K562 (cell line): ENCODE results near the gene NOP10. TPM values are rescaled to one million over a fixed set of nuclear protein-coding genes. Genes with fewer than 3 reads are reported as not detected.
A peak's percentile ranks its signal among the peaks of the same experiment; 100 is the strongest.

Experiments
- CTCF ChIP-seq, 3 experiments: IDR thresholded peaks in 2 of 3; conservative IDR thresholded peaks in 1 of 3; 2 replicates each; pipeline ENCODE4 v1.5.1; 2011 to 2012; ENCODE audit warnings: low read length in 3 of 3, mild to moderate bottlenecking in 3 of 3, control low read depth in 2 of 3, improper control_type of control experiment in 1 of 3, inconsistent platforms in 1 of 3, low read depth in 1 of 3, mixed read lengths in 1 of 3, moderate library complexity in 1 of 3; ENCODE audit not compliant: insufficient read depth in 2 of 3
- E2F3 ChIP-seq: fragments of 250-450 bp; sonication (Bioruptor Pico); IDR thresholded peaks from 2 replicates; pipeline ENCODE4 v1.4.0; 2020; ENCODE audit warnings: mild to moderate bottlenecking
- EP300 ChIP-seq: IDR thresholded peaks from 2 replicates; pipeline ENCODE4 v1.6.1; 2012; ENCODE audit warnings: low read length, improper control_type of control experiment
- GMEB1 ChIP-seq: fragments of 250-450 bp; sonication (Bioruptor Pico); IDR thresholded peaks from 2 replicates; pipeline ENCODE4 v1.4.0; 2020; ENCODE audit warnings: mild to moderate bottlenecking
- HLTF ChIP-seq: fragments of 450-650 bp; IDR thresholded peaks from 2 replicates; pipeline ENCODE4 v1.6.1; 2016
- MLX ChIP-seq, 2 experiments: fragments of 450-650 bp in 1 of 2; sonication (generic) in 1 of 2; formaldehyde crosslinking; conservative IDR thresholded peaks; 2 replicates each; pipeline versions ENCODE4 v1.4.0 to v1.8.1; 2020 to 2022; ENCODE audit warnings: mild to moderate bottlenecking in 1 of 2, missing genetic modification reagents in 1 of 2
- NELFE ChIP-seq: IDR thresholded peaks from 2 replicates; pipeline ENCODE4 v1.6.1; 2011; ENCODE audit warnings: mild to moderate bottlenecking; ENCODE audit not compliant: insufficient read depth, insufficient read length
- NR1H2 ChIP-seq: sonication (generic); formaldehyde crosslinking; IDR thresholded peaks from 2 replicates; pipeline ENCODE4 v1.4.0; 2020; ENCODE audit warnings: mild to moderate bottlenecking, missing genetic modification reagents
- POLR2H ChIP-seq: IDR thresholded peaks from 2 replicates; pipeline ENCODE4 v1.6.1; 2016; ENCODE audit warnings: missing genetic modification characterization, low read depth, mild to moderate bottlenecking, control low read depth, missing compliant biosample characterization, moderate library complexity
- RCOR1 ChIP-seq, 2 experiments: IDR thresholded peaks; 2 replicates each; pipeline ENCODE4 v1.6.1; 2012; ENCODE audit warnings: low read depth in 2 of 2, low read length in 2 of 2, borderline replicate concordance in 1 of 2, improper control_type of control experiment in 1 of 2
- RFX1 ChIP-seq: fragments of 450-650 bp; IDR thresholded peaks from 2 replicates; pipeline ENCODE4 v1.6.1; 2016; ENCODE audit warnings: mild to moderate bottlenecking, moderate library complexity
- SFPQ ChIP-seq: fragments of 200-400 bp; formaldehyde crosslinking; IDR thresholded peaks from 2 replicates; pipeline ENCODE4 v1.6.1; 2017; ENCODE audit warnings: mild to moderate bottlenecking, low read depth, low read length, moderate library complexity
- SIN3B ChIP-seq: fragments of 450-650 bp; IDR thresholded peaks from 2 replicates; pipeline ENCODE4 v1.6.1; 2017; ENCODE audit warnings: low read depth, mild to moderate bottlenecking, moderate library complexity
- SNIP1 ChIP-seq: fragments of 450-650 bp; IDR thresholded peaks from 2 replicates; pipeline ENCODE4 v1.7.1; 2017; ENCODE audit warnings: low read depth, mild to moderate bottlenecking
- SRSF3 ChIP-seq: fragments of 200-400 bp; formaldehyde crosslinking; IDR thresholded peaks from 2 replicates; pipeline ENCODE4 v1.6.1; 2016; ENCODE audit warnings: mild to moderate bottlenecking, low read length, moderate library complexity; ENCODE audit not compliant: insufficient read depth
- SUPT5H ChIP-seq: fragments of 450-650 bp; IDR thresholded peaks from 2 replicates; pipeline ENCODE4 v1.6.1; 2016
- TCF7 ChIP-seq: sonication (generic); IDR thresholded peaks from 2 replicates; pipeline ENCODE4 v1.6.1; 2016; ENCODE audit warnings: antibody characterized with exemption, borderline replicate concordance
- THAP7 ChIP-seq: fragments of 250-450 bp; sonication (Bioruptor Pico); IDR thresholded peaks from 2 replicates; pipeline ENCODE4 v1.5.0; 2021
- ZNF3 ChIP-seq: fragments of 250-450 bp; sonication (Bioruptor Pico); IDR thresholded peaks from 2 replicates; pipeline ENCODE4 v1.5.0; 2021; ENCODE audit warnings: mild to moderate bottlenecking, moderate library complexity
- ZNF699 ChIP-seq: fragments of 250-450 bp; sonication (Bioruptor Pico); IDR thresholded peaks from 2 replicates; pipeline ENCODE4 v1.8.0; 2021; ENCODE audit warnings: mild to moderate bottlenecking, moderate library complexity; ENCODE audit not compliant: insufficient replicate concordance
- ZNF77 ChIP-seq: fragments of 250-450 bp; sonication (Bioruptor Pico); IDR thresholded peaks from 2 replicates; pipeline ENCODE4 v1.5.0; 2020
- polyA plus RNA-seq, 8 experiments: library from polyadenylated mRNA; depleted of rRNA in 4 of 8; stranded (reverse) in 5 of 8; unstranded in 3 of 8; fragments of >200 nt; fragmentation: Nextera tagmentation in 2 of 8; fragmentation: Illumina TruSeq in 1 of 8; extraction: Ambion mirVana in 2 of 8; extraction: Trizol in 1 of 8; gene quantifications; 2 replicates each; pipeline versions ENCODE4 v1.2.1 to v1.2.3, GENCODE V29; 2011 to 2014; ENCODE audit warnings: inconsistent platforms in 1 of 8, missing spikeins in 1 of 8
- total RNA-seq, 7 experiments: library from RNA; depleted of rRNA in 6 of 7; stranded (reverse); fragments of >200 nt in 6 of 7; fragmentation: Illumina TruSeq in 2 of 7; extraction: Trizol in 2 of 7; gene quantifications; 2 replicates each; pipeline versions ENCODE4 v1.2.1 to v1.2.3, GENCODE V29; 2011 to 2021; ENCODE audit warnings: low replicate concordance in 1 of 7

NOP10 gene
- total and polyA plus RNA-seq, 9 of the 15 experiments (the other 6 are each of a cell fraction or from before 2014, with no cell fraction given): 250 to 1,663 (median 449) TPM

- TF ChIP-seq CTCF (IDR thresholded peaks at IDR 0.05 in 2 of 3, conservative IDR thresholded peaks at IDR 0.05 in 1 of 3; ENCODE audit: insufficient read depth in 2 of 3, low read depth in 1 of 3, low read length in 3 of 3) (peak; percentile 94 to 97 (median 94)), SFPQ (no peak), EP300 (no peak), ZNF699 (CRISPR knock-in tag) (no peak), SIN3B (peak; percentile 64), RCOR1 (IDR thresholded peaks at IDR 0.05; ENCODE audit: borderline replicate concordance in 1 of 2, low read depth in 2 of 2, low read length in 2 of 2) (peak in 1 of 2 experiments; percentile 55; a peak in 2 of 4 replicates), NR1H2 (CRISPR knock-in tag) (no peak), SUPT5H (peak; percentile 84), SNIP1 (no peak), NELFE (no peak), E2F3 (no peak), GMEB1 (CRISPR knock-in tag) (0 out of 2 replicates have a peak, but pooled peaks have one; percentile 9), TCF7 (no peak), POLR2H (tag) (no peak), SRSF3 (no peak), ZNF3 (CRISPR knock-in tag) (no peak), HLTF (no peak), THAP7 (CRISPR knock-in tag) (no peak), RFX1 (no peak), ZNF77 (no peak), MLX (CRISPR knock-in tag; conservative IDR thresholded peaks at IDR 0.05) (no peak)
Observed at GRCh38 chr15:34367101-34368081, 24.5 kb upstream of the NOP10 start, which contains the start of gene LPCAT4 (continued).
